Ishikawa (cell line): ENCODE data around the gene IGSF8.

ENCODE experiments used
- CEBPB ChIP-seq: IDR thresholded peaks from 2 replicates; pipeline ENCODE4 v1.6.1; 2012
- CREB1 ChIP-seq: IDR thresholded peaks from 2 replicates; pipeline ENCODE4 v1.6.1; 2012; ENCODE audit warnings: low read depth
- EGR1 ChIP-seq: IDR thresholded peaks from 2 replicates; pipeline ENCODE4 v1.6.1; 2012
- EP300 ChIP-seq: IDR thresholded peaks from 2 replicates; pipeline ENCODE4 v1.6.1; 2012; ENCODE audit warnings: borderline replicate concordance
- FOXM1 ChIP-seq: IDR thresholded peaks from 2 replicates; pipeline ENCODE4 v1.6.1; 2012; ENCODE audit warnings: low read depth, borderline replicate concordance
- MAX ChIP-seq: IDR thresholded peaks from 2 replicates; pipeline ENCODE4 v1.6.1; 2012
- NFIC ChIP-seq: IDR thresholded peaks from 2 replicates; pipeline ENCODE4 v1.6.1; 2012
- RAD21 ChIP-seq: IDR thresholded peaks from 2 replicates; pipeline ENCODE4 v1.6.1; 2012; ENCODE audit warnings: low read depth
- REST ChIP-seq: IDR thresholded peaks from 2 replicates; pipeline ENCODE4 v1.6.1; 2012; ENCODE audit warnings: low read depth, mild to moderate bottlenecking
- TAF1 ChIP-seq: IDR thresholded peaks from 2 replicates; pipeline ENCODE4 v1.6.1; 2012; ENCODE audit warnings: low read depth, mild to moderate bottlenecking
- TCF12 ChIP-seq: IDR thresholded peaks from 2 replicates; pipeline ENCODE4 v1.6.1; 2012; ENCODE audit warnings: low read depth
- TEAD4 ChIP-seq: IDR thresholded peaks from 2 replicates; pipeline ENCODE4 v1.6.1; 2012
- USF1 ChIP-seq: IDR thresholded peaks from 2 replicates; pipeline ENCODE4 v1.6.1; 2012
- YY1 ChIP-seq: IDR thresholded peaks from 2 replicates; pipeline ENCODE4 v1.6.1; 2012; ENCODE audit warnings: low read depth
- ZBTB7A ChIP-seq: IDR thresholded peaks from 2 replicates; pipeline ENCODE4 v1.6.1; 2012; ENCODE audit warnings: low read depth

The IGSF8 gene

GRCh38 chr1:160123726-160124125, 25.3 kb upstream of the IGSF8 start:
- no peak for TF ChIP-seq EP300
- TF ChIP-seq YY1, result no peak
- no peak for TF ChIP-seq ZBTB7A
- no peak for TF ChIP-seq TEAD4
- TF ChIP-seq EGR1, result no peak
- no peak for TF ChIP-seq REST
- no peak for TF ChIP-seq NFIC
- TF ChIP-seq USF1, result no peak
- no peak for TF ChIP-seq MAX
- TF ChIP-seq TCF12, result no peak
- TF ChIP-seq CEBPB, result no peak
- TF ChIP-seq CREB1, result no peak
- TF ChIP-seq RAD21, result no peak
- TF ChIP-seq FOXM1, result no peak
- no peak for TF ChIP-seq TAF1

GRCh38 chr1:160122978-160123495, 24.6 kb upstream of the IGSF8 start:
- TF ChIP-seq REST (no peak), NFIC (no peak), ZBTB7A (no peak), TCF12 (no peak), FOXM1 (no peak), USF1 (no peak), EGR1 (no peak), TEAD4 (no peak), TAF1 (no peak), RAD21 (no peak), EP300 (no peak), MAX (no peak), YY1 (no peak)

- TF ChIP-seq REST, result no peak
- TF ChIP-seq RAD21, result no peak
These were observed 23.0 kb upstream of the IGSF8 start for GRCh38 chr1:160121388-160121787.

GRCh38 chr1:160120797-160121196, 22.4 kb upstream of the IGSF8 start:
- TF ChIP-seq EP300 (no peak), MAX (no peak), CEBPB (no peak), CREB1 (no peak)

GRCh38 chr1:160118928-160119327, 20.5 kb upstream of the IGSF8 start:
- TF ChIP-seq USF1 (no peak), TCF12 (no peak), YY1 (no peak), EGR1 (no peak), TEAD4 (no peak), EP300 (no peak), CREB1 (no peak), MAX (no peak), TAF1 (no peak), ZBTB7A (no peak)
